Large intestine (tissue), 3 donors: ENCODE measurements around the gene RET. TPM values are rescaled to one million over a fixed set of nuclear protein-coding genes. Genes with fewer than 3 reads are reported as not detected.

Experiments used
- DNase-seq, 2 donors: peaks; one replicate each; pipeline versions ENCODE4 v3.0.0 to v3.0.0-alpha.2; 2013
- H3K27ac ChIP-seq: one replicate; pipeline ENCODE4 v1.5.1; 2013; ENCODE audit warnings: low read length
- H3K27me3 ChIP-seq: 2 replicates; pipeline ENCODE4 v1.6.1; 2013; ENCODE audit warnings: low read length; ENCODE audit not compliant: control insufficient read depth, insufficient read depth
- H3K36me3 ChIP-seq: 2 replicates; pipeline ENCODE4 v1.6.1; 2013; ENCODE audit warnings: low read length; ENCODE audit not compliant: control insufficient read depth, insufficient read depth
- H3K4me1 ChIP-seq: one replicate; pipeline ENCODE4 v1.6.1; 2013; ENCODE audit warnings: low read length; ENCODE audit not compliant: control insufficient read depth, insufficient read depth
- H3K4me3 ChIP-seq: one replicate; pipeline ENCODE4 v1.5.1; 2013; ENCODE audit warnings: low read length
- H3K9me3 ChIP-seq: one replicate; pipeline ENCODE4 v1.6.1; 2013; ENCODE audit warnings: mild to moderate bottlenecking, low read depth, low read length, moderate library complexity; ENCODE audit not compliant: control insufficient read depth
- WGBS: methylation state at CpG from one replicate; pipeline ENCODE4 v1.1.5; 2013; ENCODE audit warnings: low lambda C conversion rate; ENCODE audit not compliant: insufficient coverage; 5-methylcytosine and 5-hydroxymethylcytosine counted together
- polyA plus RNA-seq: library from polyadenylated mRNA; unstranded; fragments of 120-200 nt; gene quantifications from one replicate; pipeline ENCODE4 v1.2.1, GENCODE V29; 2013

The RET gene
- polyA plus RNA-seq, 1 donor: 20.1 TPM

DNA sequence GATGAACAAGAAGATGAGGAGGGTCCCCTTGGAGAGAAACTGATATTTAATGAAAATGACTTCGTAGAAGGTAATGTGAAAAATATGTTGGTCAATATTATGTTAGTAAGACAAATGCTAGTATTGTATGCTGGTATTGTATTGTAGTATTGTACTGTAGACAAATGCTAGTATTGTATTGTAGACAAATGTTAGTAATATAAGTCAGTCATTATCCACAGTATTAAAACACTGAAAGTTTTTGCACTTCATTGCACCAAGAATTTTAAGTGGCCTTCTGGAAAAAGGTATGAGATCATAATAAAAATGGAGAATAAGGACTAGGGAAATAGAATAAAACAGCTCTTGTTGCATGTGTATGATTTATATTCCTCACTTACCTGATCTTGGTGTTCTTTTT is 78.9 kb downstream of the RET start:
- 92% methylated on average over 1 of the region's 1 CpG for WGBS
- Histone ChIP-seq H3K27me3 (no peaks in the 10 kb centered on the region), H3K4me3 (no peak overlapping the region), H3K27ac (no peak overlapping the region), H3K9me3 (no peaks in the 10 kb centered on the region), H3K36me3 (no peaks in the 10 kb centered on the region), H3K4me1 (no peaks in the 10 kb centered on the region)
- DNase-seq: no peak

DNA sequence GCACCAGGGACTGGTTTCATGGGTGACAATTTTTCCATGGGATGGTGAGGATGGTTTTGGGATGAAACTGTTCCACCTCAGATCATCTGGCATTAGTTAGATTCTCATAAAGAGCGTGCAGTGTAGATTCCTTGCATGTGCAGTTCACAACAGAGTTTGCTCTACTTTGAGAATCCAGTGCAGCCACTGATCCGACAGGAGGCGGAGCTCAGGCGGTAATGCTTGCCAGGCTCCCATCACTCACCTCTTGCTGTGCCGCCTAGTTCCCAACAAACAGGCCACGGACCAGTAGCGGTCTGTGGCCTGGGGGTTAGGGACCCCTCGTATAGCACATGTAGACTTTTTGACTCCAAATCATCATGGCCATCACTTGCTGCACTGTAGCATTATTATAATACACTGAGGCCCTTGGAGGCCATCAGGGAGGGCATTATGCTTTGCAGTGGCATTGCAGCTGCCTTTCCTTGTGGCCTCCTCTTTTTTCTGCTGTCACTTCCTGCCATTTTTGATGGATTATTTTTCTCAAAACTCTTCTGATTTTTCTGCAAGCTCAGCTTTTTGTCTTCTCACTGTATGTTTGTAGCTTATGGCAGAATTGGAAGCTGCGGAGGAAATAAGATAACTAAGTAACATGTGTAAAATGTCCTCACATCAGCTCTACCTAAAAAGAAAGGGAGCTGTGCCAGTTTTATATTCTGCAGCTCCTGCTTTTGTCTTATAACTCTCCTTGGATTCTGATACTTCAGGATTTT is 79.9 kb downstream of the RET start:
- H3K27ac ChIP-seq: no peak overlapping the region
- no CpG with 5 or more reads among the region's 9 CpGs for WGBS
- peaks cover 4% of the 10 kb centered on the region for H3K36me3 ChIP-seq
- H3K9me3 ChIP-seq: no peaks in the 10 kb centered on the region
- DNase-seq: no peak
- no peaks in the 10 kb centered on the region for H3K4me1 ChIP-seq
- no peak overlapping the region for H3K4me3 ChIP-seq
- H3K27me3 ChIP-seq: no peaks in the 10 kb centered on the region

GRCh38 chr10:43158636-43159035 is 81.8 kb downstream of the RET start:
- peaks cover 16% of the 10 kb centered on the region for H3K36me3 ChIP-seq
- no peaks in the 10 kb centered on the region for H3K9me3 ChIP-seq
- no peak overlapping the region for H3K4me3 ChIP-seq
- H3K4me1 ChIP-seq: no peaks in the 10 kb centered on the region
- peak in 1 of 2 donors; percentile 58 for DNase-seq
- H3K27me3 ChIP-seq: no peaks in the 10 kb centered on the region
- WGBS: 64% methylated on average over 2 of the region's 6 CpGs
- H3K27ac ChIP-seq: no peak overlapping the region

DNA sequence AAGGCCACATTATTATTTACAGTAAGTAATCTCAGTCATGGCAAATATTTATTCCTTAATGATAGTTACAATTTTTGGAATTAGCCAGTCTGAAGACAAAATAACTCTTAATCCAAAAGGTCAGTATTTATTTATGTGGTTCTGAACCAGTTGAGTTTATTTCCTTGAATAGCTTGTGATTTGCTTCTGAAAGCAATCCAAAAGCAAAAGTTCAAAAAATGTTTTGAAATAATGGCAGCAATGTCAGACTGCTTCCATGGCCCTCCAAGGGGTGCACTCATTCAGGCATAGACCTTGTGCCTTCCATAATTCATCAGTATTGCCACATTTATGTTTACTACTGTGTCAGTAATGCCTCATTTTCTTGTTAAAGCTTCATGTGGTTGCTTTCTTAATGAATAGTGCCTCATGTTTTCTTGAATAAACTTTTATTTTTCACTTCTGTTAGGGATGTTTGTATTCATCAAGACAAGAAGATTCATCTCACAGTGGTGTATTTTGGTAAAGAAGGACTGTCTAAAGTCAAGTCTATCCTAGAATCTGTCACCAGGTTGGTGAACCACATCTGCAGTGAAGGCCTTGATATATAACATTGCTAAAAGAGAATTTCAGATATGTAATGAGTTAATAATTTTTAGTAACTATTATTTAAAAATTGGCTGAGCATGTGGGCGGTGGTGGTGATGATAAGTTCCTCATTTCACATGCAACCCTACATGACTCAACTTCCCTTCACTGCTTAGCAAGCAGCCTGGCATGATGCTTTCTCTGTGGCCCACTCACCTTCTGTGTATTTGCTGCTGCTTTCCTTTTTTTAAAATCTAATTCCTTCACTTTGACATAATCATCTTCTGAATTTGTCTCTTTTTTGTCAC is 83.4 kb downstream of the RET start:
- no peak overlapping the region for H3K27ac ChIP-seq
- peaks cover 16% of the 10 kb centered on the region for H3K36me3 ChIP-seq
- H3K27me3 ChIP-seq: no peaks in the 10 kb centered on the region

DNA sequence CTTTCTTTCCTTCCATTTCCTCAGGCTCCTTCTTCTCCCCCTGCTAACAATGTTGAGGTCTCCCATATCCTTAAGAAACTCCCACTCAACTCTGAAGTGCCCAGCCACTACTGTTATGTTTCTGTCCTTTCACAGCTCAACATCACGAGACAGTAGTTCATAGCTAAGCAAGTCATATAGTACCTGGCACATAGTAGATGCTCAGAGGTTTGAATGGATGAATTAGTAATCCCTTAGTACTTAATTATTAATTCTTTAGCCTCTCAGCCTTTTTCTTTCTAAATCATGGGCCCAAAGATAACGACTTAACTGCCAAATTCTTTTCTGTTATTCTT is 84.0 kb downstream of the RET start:
- H3K27me3 ChIP-seq: no peaks in the 10 kb centered on the region
- H3K36me3 ChIP-seq: peaks cover 16% of the 10 kb centered on the region
- no peak for DNase-seq
- H3K4me3 ChIP-seq: no peak overlapping the region
- no peaks in the 10 kb centered on the region for H3K4me1 ChIP-seq
- no peaks in the 10 kb centered on the region for H3K9me3 ChIP-seq
- 100% methylated on average over 1 of the region's 2 CpGs for WGBS
- no peak overlapping the region for H3K27ac ChIP-seq

More for the DNA sequence above, 83.4 kb downstream of the RET start:
- H3K9me3 ChIP-seq: no peaks in the 10 kb centered on the region
- no peaks in the 10 kb centered on the region for H3K4me1 ChIP-seq
- no peak for DNase-seq
- H3K4me3 ChIP-seq: no peak overlapping the region
- WGBS: no CpG with 5 or more reads among the region's 1 CpG

DNA sequence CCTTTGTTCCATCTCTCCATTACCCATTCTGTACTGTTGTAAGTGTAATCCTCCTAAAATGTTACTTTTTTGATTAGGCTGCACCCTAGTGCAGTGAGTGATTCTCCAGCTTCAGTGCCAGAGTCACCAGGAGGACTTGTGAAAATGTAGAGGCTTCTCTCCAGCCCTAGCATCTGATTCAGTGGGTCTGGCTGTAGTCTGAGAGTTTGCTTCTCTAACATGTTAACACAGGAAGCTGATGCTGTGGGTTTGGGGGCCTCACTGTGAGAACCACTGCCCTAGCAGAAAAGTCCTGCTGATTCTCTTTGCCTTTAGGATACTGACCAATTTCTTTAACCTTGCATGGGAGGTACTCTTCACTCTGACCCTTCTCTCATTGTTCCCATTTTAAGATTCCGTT is 85.7 kb downstream of the RET start:
- Histone ChIP-seq H3K4me1 (no peaks in the 10 kb centered on the region), H3K9me3 (no peaks in the 10 kb centered on the region), H3K27ac (no peak overlapping the region), H3K36me3 (peaks cover 16% of the 10 kb centered on the region), H3K4me3 (no peak overlapping the region), H3K27me3 (no peaks in the 10 kb centered on the region)
- 100% methylated on average over 1 of the region's 1 CpG for WGBS
- DNase-seq: no peak

GRCh38 chr10:43166207-43166879 is 89.5 kb downstream of the RET start:
- Histone ChIP-seq H3K27me3 (no peaks in the 10 kb centered on the region), H3K9me3 (no peaks in the 10 kb centered on the region), H3K4me1 (no peaks in the 10 kb centered on the region), H3K4me3 (no peak overlapping the region), H3K36me3 (peaks cover 18% of the 10 kb centered on the region), H3K27ac (no peak overlapping the region)
- DNase-seq: no peak
- WGBS: 9% methylated on average over 3 of the region's 6 CpGs

DNA sequence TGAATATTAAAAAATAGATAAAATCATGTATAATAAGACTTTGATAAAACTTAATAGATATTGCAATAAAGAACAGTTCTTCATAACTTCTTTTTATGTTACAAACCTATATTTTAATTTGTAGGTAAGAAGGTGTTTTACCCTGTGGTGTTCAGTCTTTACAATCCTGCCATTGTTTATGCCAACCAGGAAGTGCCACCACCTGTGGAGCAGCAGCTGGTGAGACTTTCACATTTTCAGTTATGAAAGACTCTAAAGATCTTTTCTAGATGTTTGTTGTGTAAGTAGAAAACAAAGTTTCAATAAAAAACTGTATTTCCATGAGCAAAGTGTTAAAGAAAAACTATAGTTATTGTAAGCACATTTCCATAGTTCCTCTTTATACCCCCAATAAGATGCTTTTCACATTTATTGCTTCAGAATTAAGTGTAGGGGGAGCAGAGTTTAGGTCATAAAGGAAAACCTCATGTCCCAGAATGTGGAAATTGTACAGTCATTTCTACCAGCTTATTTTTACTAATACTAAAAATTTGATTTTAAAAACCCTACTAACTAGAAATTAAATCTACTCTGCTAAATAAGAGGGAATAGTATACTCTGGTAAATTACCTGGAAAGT is 90.1 kb downstream of the RET start:
- Histone ChIP-seq H3K36me3 (peaks cover 13% of the 10 kb centered on the region), H3K4me3 (no peak overlapping the region), H3K9me3 (no peaks in the 10 kb centered on the region), H3K27me3 (no peaks in the 10 kb centered on the region), H3K27ac (no peak overlapping the region), H3K4me1 (no peaks in the 10 kb centered on the region)
- no peak for DNase-seq

GRCh38 chr10:43167498-43167889 is 90.6 kb downstream of the RET start:
- no peaks in the 10 kb centered on the region for H3K4me1 ChIP-seq
- no peak overlapping the region for H3K4me3 ChIP-seq
- no peak for DNase-seq
- no peaks in the 10 kb centered on the region for H3K27me3 ChIP-seq
- H3K36me3 ChIP-seq: peaks cover 11% of the 10 kb centered on the region
- 100% methylated on average over 2 of the region's 2 CpGs for WGBS
- H3K9me3 ChIP-seq: no peaks in the 10 kb centered on the region
- H3K27ac ChIP-seq: no peak overlapping the region

GRCh38 chr10:43170491-43170890 is 93.6 kb downstream of the RET start:
- H3K27me3 ChIP-seq: no peaks in the 10 kb centered on the region
- H3K27ac ChIP-seq: no peak overlapping the region
- no peaks in the 10 kb centered on the region for H3K4me1 ChIP-seq
- no CpG with 5 or more reads among the region's 2 CpGs for WGBS
- no peak overlapping the region for H3K4me3 ChIP-seq
- DNase-seq: no peak
- H3K9me3 ChIP-seq: no peaks in the 10 kb centered on the region
- peaks cover 16% of the 10 kb centered on the region for H3K36me3 ChIP-seq
